IMR-90 (cell line): ENCODE measurements around the gene DCLK1. TPM values are rescaled to one million over a fixed set of nuclear protein-coding genes. Genes with fewer than 3 reads are reported as not detected.

ENCODE experiments used
- ATAC-seq: fragments of 200-7000 bp; cut with Tn5 transposase; 2 replicates; pipeline ENCODE4 v1.9.1; 2020; ENCODE audit warnings: low read depth, mild to moderate bottlenecking, moderate library complexity
- BruUV-seq: library from RNA; stranded (reverse); fragments of 400-500 nt; replicated peaks from 2 replicates; lab custom pipeline; 2021; lab: Mats Ljungman, UMichigan
- CTCF ChIA-PET: fragments of 300-600 bp; formaldehyde crosslinking; extraction: SDS; loops from one replicate; lab custom pipeline; 2021; ENCODE audit warnings: antibody characterized with exemption; lab: Yijun Ruan, JAX
- POLR2A ChIA-PET: fragments of 300-600 bp; sonication (Branson Sonifier 250); formaldehyde crosslinking; loops from one replicate; lab custom pipeline; 2022; ENCODE audit warnings: antibody characterized with exemption; ENCODE audit not compliant: unreplicated experiment; lab: Charles Lee
- DNase-seq: peaks from one replicate; pipeline ENCODE4 v3.0.0; 2013
- H2AFZ ChIP-seq: replicated peaks from 2 replicates; pipeline ENCODE3; 2013; ENCODE audit warnings: low read length, mild to moderate bottlenecking; ENCODE audit not compliant: poor library complexity
- H2AK5ac ChIP-seq: 2 replicates; pipeline ENCODE4 v1.6.1; 2013; ENCODE audit warnings: low read depth, low read length, inconsistent platforms
- H2AK9ac ChIP-seq: replicated peaks from 2 replicates; pipeline ENCODE3; 2013; ENCODE audit warnings: mild to moderate bottlenecking, low read depth, low read length, moderate library complexity; ENCODE audit not compliant: poor library complexity
- H2BK120ac ChIP-seq: 2 replicates; pipeline ENCODE4 v1.6.1; 2013; ENCODE audit warnings: low read depth, low read length, inconsistent platforms
- H2BK15ac ChIP-seq: 3 replicates; pipeline ENCODE4 v1.6.1; 2013; ENCODE audit warnings: low read depth, low read length, inconsistent platforms
- H2BK20ac ChIP-seq: 2 replicates; pipeline ENCODE4 v1.6.1; 2013; ENCODE audit warnings: low read depth, mild to moderate bottlenecking, inconsistent platforms, low read length, moderate library complexity
- H2BK5ac ChIP-seq: 2 replicates; pipeline ENCODE4 v1.6.1; 2013; ENCODE audit warnings: mild to moderate bottlenecking, low read depth, low read length, inconsistent platforms; ENCODE audit not compliant: poor library complexity, severe bottlenecking
- H3K14ac ChIP-seq: replicated peaks from 2 replicates; pipeline ENCODE4 v1.6.1; 2013; ENCODE audit warnings: low read depth, low read length, inconsistent platforms
- H3K18ac ChIP-seq: 2 replicates; pipeline ENCODE4 v1.6.1; 2013; ENCODE audit warnings: low read depth, low read length, control low read depth
- H3K23ac ChIP-seq: 2 replicates; pipeline ENCODE4 v1.6.1; 2013; ENCODE audit warnings: low read depth, low read length, inconsistent platforms
- H3K27ac ChIP-seq: 2 replicates; pipeline ENCODE4 v1.5.1; 2013; ENCODE audit warnings: mild to moderate bottlenecking, control low read depth, low read length; ENCODE audit not compliant: insufficient read depth
- H3K27me3 ChIP-seq: 2 replicates; pipeline ENCODE4 v1.6.1; 2013; ENCODE audit warnings: low read length; ENCODE audit not compliant: control insufficient read depth, insufficient read depth
- H3K36me3 ChIP-seq: 2 replicates; pipeline ENCODE4 v1.6.1; 2013; ENCODE audit warnings: low read length, mixed read lengths; ENCODE audit not compliant: control insufficient read depth, insufficient read depth
- H3K4ac ChIP-seq: 2 replicates; pipeline ENCODE4 v1.6.1; 2013; ENCODE audit warnings: low read depth, low read length, inconsistent platforms
- H3K4me1 ChIP-seq: 2 replicates; pipeline ENCODE4 v1.6.1; 2013; ENCODE audit warnings: low read length, mixed read lengths; ENCODE audit not compliant: control insufficient read depth, insufficient read depth
- H3K4me2 ChIP-seq: 2 replicates; pipeline ENCODE4 v1.6.1; 2013; ENCODE audit warnings: low read depth, mild to moderate bottlenecking, control low read depth, low read length, moderate library complexity
- H3K4me3 ChIP-seq: 2 replicates; pipeline ENCODE4 v1.5.1; 2013; ENCODE audit warnings: low read depth, mild to moderate bottlenecking, control low read depth, low read length, moderate library complexity; ENCODE audit not compliant: insufficient read depth
- H3K56ac ChIP-seq: 2 replicates; pipeline ENCODE4 v1.6.1; 2013; ENCODE audit warnings: low read length, inconsistent platforms; ENCODE audit not compliant: insufficient read depth; ENCODE audit errors: extremely low read depth
- H3K79me1 ChIP-seq, 2 experiments: 2 replicates each; pipeline ENCODE4 v1.6.1; 2013; ENCODE audit warnings: low read length in 2 of 2, inconsistent platforms in 1 of 2, low read depth in 1 of 2
- H3K9ac ChIP-seq: 2 replicates; pipeline ENCODE4 v1.6.1; 2013; ENCODE audit warnings: low read depth, low read length, control low read depth
- H3K9me1 ChIP-seq: 2 replicates; pipeline ENCODE4 v1.6.1; 2013; ENCODE audit warnings: low read length, inconsistent platforms; ENCODE audit not compliant: insufficient read depth
- H3K9me3 ChIP-seq: 2 replicates; pipeline ENCODE4 v1.6.1; 2013; ENCODE audit warnings: low read length; ENCODE audit not compliant: control insufficient read depth, insufficient read depth
- H4K20me1 ChIP-seq: 2 replicates; pipeline ENCODE4 v1.6.1; 2013; ENCODE audit warnings: low read length, inconsistent platforms; ENCODE audit not compliant: insufficient read depth
- H4K5ac ChIP-seq: 2 replicates; pipeline ENCODE4 v1.6.1; 2013; ENCODE audit warnings: mild to moderate bottlenecking, low read depth, low read length, control low read depth
- H4K8ac ChIP-seq, 2 experiments: 2 replicates each; pipeline ENCODE4 v1.6.1; 2013; ENCODE audit warnings: low read depth in 2 of 2, low read length in 2 of 2, control low read depth in 1 of 2, inconsistent platforms in 1 of 2
- H4K91ac ChIP-seq: 2 replicates; pipeline ENCODE4 v1.6.1; 2013; ENCODE audit warnings: low read depth, low read length, inconsistent platforms; ENCODE audit not compliant: insufficient read depth
- CEBPB ChIP-seq: IDR thresholded peaks from 2 replicates; pipeline ENCODE4 v1.6.1; 2012; ENCODE audit warnings: low read depth, low read length, improper control_type of control experiment
- MAFK ChIP-seq: IDR thresholded peaks from 2 replicates; pipeline ENCODE4 v1.6.1; 2012; ENCODE audit warnings: low read depth, low read length, improper control_type of control experiment
- WGBS, 2 experiments: methylation state at CpG; one replicate each; pipeline versions ENCODE4 v1.1.5 to v1.1.7; 2013; ENCODE audit warnings: missing lambda C conversion rate in 2 of 2; ENCODE audit not compliant: insufficient read length in 1 of 2; ENCODE audit errors: extremely low coverage in 2 of 2; 5-methylcytosine and 5-hydroxymethylcytosine counted together
- dilution Hi-C: fragments of 300-500 bp; cut with HindIII; formaldehyde crosslinking; loops from one replicate; pipeline ENCODE4 v1.14.3; 2018; ENCODE audit warnings: low sequenced_read_pairs; ENCODE audit not compliant: unreplicated experiment
- in situ Hi-C: fragments of 300-500 bp; cut with MboI; formaldehyde crosslinking; loops from 3 replicates; pipeline ENCODE4 v1.14.3; 2019; ENCODE audit warnings: low sequenced_read_pairs, inconsistent platforms, mixed read lengths
- intact Hi-C: fragments of 100-400 bp; cut with micrococcal nuclease; formaldehyde crosslinking; loops from 2 replicates; pipeline ENCODE4 v1.10.0; 2022
- polyA plus RNA-seq, 3 experiments: library from polyadenylated mRNA; depleted of rRNA; stranded (reverse); fragments of >200 nt; gene quantifications; 2 replicates each; pipeline ENCODE4 v1.2.3, GENCODE V29; 2012; ENCODE audit warnings: low replicate concordance in 1 of 3
- total RNA-seq: library from RNA; depleted of rRNA; stranded (reverse); fragments of >200 nt; gene quantifications from 2 replicates; pipeline ENCODE4 v1.2.3, GENCODE V29; 2012

Gene DCLK1
- total and polyA plus RNA-seq, 2 of the 4 experiments (the other 2 are of a cell fraction) = under 0.01 to 0.02 TPM

GRCh38 chr13:35988648-35989081 lies 142.5 kb downstream of the DCLK1 start:
- Histone ChIP-seq H3K23ac (no peak overlapping the region), H3K18ac (no peak overlapping the region), H2BK120ac (no peak overlapping the region), H3K79me1 (no peaks in the 10 kb centered on the region), H3K4ac (no peak overlapping the region), H3K36me3 (no peaks in the 10 kb centered on the region), H4K91ac (no peak overlapping the region), H2AK9ac (no peak overlapping the region), H3K14ac (no peak overlapping the region), H2BK5ac (no peak overlapping the region), H4K20me1 (no peaks in the 10 kb centered on the region), H3K9ac (no peak overlapping the region), H3K27me3 (peaks cover 12% of the 10 kb centered on the region; the same call in 1 of the 2 replicates), H3K4me1 (no peaks in the 10 kb centered on the region), H2BK15ac (no peak overlapping the region), H4K8ac (no peak overlapping the region), H2AK5ac (no peak overlapping the region), H4K5ac (no peak overlapping the region), H3K27ac (no peak overlapping the region), H2AFZ (no peak overlapping the region), H3K56ac (no peak overlapping the region), H2BK20ac (no peak overlapping the region), H3K9me3 (no peaks in the 10 kb centered on the region), H3K4me3 (no peak overlapping the region), H3K4me2 (no peak overlapping the region), H3K9me1 (no peaks in the 10 kb centered on the region; the same call in 1 of the 2 replicates)
- intact Hi-C loops (no loop called here), in situ Hi-C loops (loop anchor here (5.0 to 25.0 kb wide), 2 partner anchors 279 to 749 kb away; no protein-coding TSS in a partner anchor), dilution Hi-C loops (no loop called here)
- TF ChIP-seq CEBPB (no peak), MAFK (no peak)
- ATAC-seq (no peak), DNase-seq (no peak)
- CTCF ChIA-PET = no interaction called here
- no TSS peak for BruUV-seq
- 20% methylated on average over 1 of the region's 6 CpGs; no CpG with 5 or more reads in 1 of the 2 experiments for whole genome bisulfite sequencing, 2 experiments
- POLR2A ChIA-PET = no interaction called here
